Activated B cell treated with CpG ODN at 0.5 μM for 24 hours (primary cell): ENCODE data around the gene C10orf120. TPM values are rescaled to one million over a fixed set of nuclear protein-coding genes. Genes with fewer than 3 reads are reported as not detected.

Experiments
- ATAC-seq: fragments of 200-7000 bp; cut with Tn5 transposase; one replicate; pipeline ENCODE4 v1.10.0; 2021; ENCODE audit warnings: low read depth, mild to moderate bottlenecking, moderate library complexity
- CTCF ChIA-PET: fragments of 350-600 bp; sonication (Branson Sonifier 250); formaldehyde crosslinking; loops from one replicate; lab custom pipeline; 2021; ENCODE audit warnings: antibody characterized with exemption; lab: Charles Lee
- POLR2A ChIA-PET: fragments of 350-600 bp; sonication (Branson Sonifier 250); formaldehyde crosslinking; loops from one replicate; lab custom pipeline; 2021; ENCODE audit warnings: antibody characterized with exemption; lab: Charles Lee
- DNase-seq: peaks from one replicate; pipeline ENCODE4 v3.0.0; 2022
- H3K27ac Mint-ChIP-seq: one replicate; pipeline ENCODE4 v1.8.0; 2020; ENCODE audit warnings: mixed read lengths
- H3K27me3 Mint-ChIP-seq: one replicate; pipeline ENCODE4 v1.8.0; 2021; ENCODE audit warnings: mixed read lengths
- H3K36me3 Mint-ChIP-seq: one replicate; pipeline ENCODE4 v1.8.0; 2021; ENCODE audit warnings: low read depth, mixed read lengths
- H3K4me1 Mint-ChIP-seq: one replicate; pipeline ENCODE4 v1.8.0; 2021; ENCODE audit warnings: mixed read lengths
- H3K4me3 Mint-ChIP-seq: one replicate; pipeline ENCODE4 v1.8.0; 2020; ENCODE audit warnings: mild to moderate bottlenecking, mixed read lengths
- H3K9me3 Mint-ChIP-seq: one replicate; pipeline ENCODE4 v1.8.0; 2020; ENCODE audit warnings: mixed read lengths
- CTCF ChIP-seq: fragments of 200-600 bp; IDR thresholded peaks from one replicate; pipeline ENCODE4 v1.8.0; 2022; ENCODE audit warnings: antibody characterized with exemption, mild to moderate bottlenecking
- intact Hi-C: fragments of 100-400 bp; cut with micrococcal nuclease; formaldehyde crosslinking; loops from one replicate; pipeline ENCODE4 v1.15.1; 2024
- total RNA-seq: library from RNA; stranded (reverse); gene quantifications from 2 replicates; pipeline ENCODE4 v1.2.3, GENCODE V29; 2022

Gene C10orf120
- not detected in 2 replicates for total RNA-seq

GRCh38 chr10:122699796-122700455 lies at the start of gene C10orf120:
Gene C10orf120 (minus strand): TSS chr10:122699846. CDS start chr10:122699790, 56 bp downstream.
- CTCF ChIA-PET, result no interaction called here
- DNase-seq, result no peak
- H3K36me3 Mint-ChIP-seq, result no peaks in the 10 kb centered on the region
- intact Hi-C loops, result loop anchor here (5.0 kb wide), 1 partner anchor 1758 kb away; no protein-coding TSS in a partner anchor
- no peaks in the 10 kb centered on the region for H3K4me1 Mint-ChIP-seq
- no peak for ATAC-seq
- H3K27ac Mint-ChIP-seq, result no peak within 1 kb of the TSS
- no peak for TF ChIP-seq CTCF
- H3K27me3 Mint-ChIP-seq, result peaks cover 3% of the 10 kb centered on the region
- POLR2A ChIA-PET, result no interaction called here
- H3K9me3 Mint-ChIP-seq, result no peaks in the 10 kb centered on the region
- no peak within 1 kb of the TSS for H3K4me3 Mint-ChIP-seq

GRCh38 chr10:122748496-122748895 lies 48.9 kb upstream of the C10orf120 start:
- DNase-seq, result no peak
- intact Hi-C loops, result no loop called here
- CTCF ChIA-PET, result no interaction called here
- Mint-ChIP-seq H3K36me3 (no peaks in the 10 kb centered on the region), H3K9me3 (no peaks in the 10 kb centered on the region), H3K27me3 (peaks cover 3% of the 10 kb centered on the region), H3K4me1 (no peaks in the 10 kb centered on the region), H3K4me3 (no peak overlapping the region), H3K27ac (no peak overlapping the region)
- TF ChIP-seq CTCF, result no peak
- POLR2A ChIA-PET, result no interaction called here
- no peak for ATAC-seq

GRCh38 chr10:122746408-122746807 lies 46.8 kb upstream of the C10orf120 start:
- Mint-ChIP-seq H3K27ac (no peak overlapping the region), H3K36me3 (no peaks in the 10 kb centered on the region), H3K9me3 (no peaks in the 10 kb centered on the region), H3K27me3 (peaks cover 6% of the 10 kb centered on the region), H3K4me3 (no peak overlapping the region), H3K4me1 (no peaks in the 10 kb centered on the region)
- ChIA-PET POLR2A (no interaction called here), CTCF (no interaction called here)
- TF ChIP-seq CTCF, result no peak
- DNase-seq (no peak), ATAC-seq (no peak)
- intact Hi-C loops, result no loop called here

GRCh38 chr10:122744257-122744656 lies 44.6 kb upstream of the C10orf120 start:
- H3K27me3 Mint-ChIP-seq, result peaks cover 11% of the 10 kb centered on the region
- H3K4me1 Mint-ChIP-seq, result no peaks in the 10 kb centered on the region
- no peaks in the 10 kb centered on the region for H3K36me3 Mint-ChIP-seq
- H3K9me3 Mint-ChIP-seq, result no peaks in the 10 kb centered on the region
- DNase-seq (no peak), ATAC-seq (no peak)
- POLR2A ChIA-PET, result no interaction called here
- CTCF ChIA-PET, result no interaction called here
- no peak overlapping the region for H3K27ac Mint-ChIP-seq
- intact Hi-C loops, result no loop called here
- no peak overlapping the region for H3K4me3 Mint-ChIP-seq
- no peak for TF ChIP-seq CTCF

GRCh38 chr10:122740640-122741039 lies 41.0 kb upstream of the C10orf120 start:
- CTCF ChIA-PET, result no interaction called here
- Mint-ChIP-seq H3K4me1 (no peaks in the 10 kb centered on the region), H3K9me3 (no peaks in the 10 kb centered on the region), H3K4me3 (no peak overlapping the region), H3K36me3 (no peaks in the 10 kb centered on the region), H3K27ac (no peak overlapping the region), H3K27me3 (peaks cover 13% of the 10 kb centered on the region)
- ATAC-seq, result no peak
- no peak for TF ChIP-seq CTCF
- no peak for DNase-seq
- POLR2A ChIA-PET, result no interaction called here
- intact Hi-C loops, result no loop called here
